M059J (cell line): Measurements from ENCODE around the gene EOLA2. TPM values are rescaled to one million over a fixed set of nuclear protein-coding genes. Genes with fewer than 3 reads are reported as not detected.
"Not testable (repeated sequence)": the region's sequence is repeated elsewhere in the genome, so short reads cannot be mapped to it uniquely, and the experiment has no call there.

Experiments
- DNase-seq: peaks from one replicate; pipeline ENCODE4 v3.0.0-alpha.2; 2012; ENCODE audit warnings: low read depth
- total RNA-seq: library from RNA; depleted of rRNA; stranded (reverse); fragments of >200 nt; shearing (Covaris generic); gene quantifications from 2 replicates; pipeline ENCODE4 v1.2.3, GENCODE V29; 2014; rRNA removed

Gene EOLA2
- 20.9 and 42.1 TPM in 2 replicates for total RNA-seq

DNA sequence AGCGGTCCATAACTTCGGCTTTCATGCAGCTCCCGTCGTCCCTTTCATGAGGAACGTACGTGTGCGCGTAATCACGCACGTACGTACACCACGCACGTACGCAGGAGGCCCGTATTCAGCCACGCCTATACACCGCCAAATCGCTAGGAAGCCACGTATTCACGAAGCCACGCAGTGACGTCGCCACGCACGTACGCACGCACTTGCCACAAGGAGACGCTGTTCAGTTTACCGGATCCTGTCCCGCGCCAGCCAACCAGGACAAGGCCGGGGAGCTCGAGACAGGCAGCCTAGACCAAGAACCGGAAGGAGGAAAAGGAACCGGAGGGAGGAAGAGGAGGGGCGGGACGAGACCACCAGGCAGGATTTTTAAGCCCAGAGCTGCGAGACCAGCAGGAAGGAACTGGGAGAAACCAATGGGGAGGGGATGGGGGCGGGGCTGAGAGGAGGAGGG, at the start of gene EOLA2:
EOLA2 (minus strand) TSS at position 65 of the 454 bp plus-strand sequence. CDS start 4,617 bp downstream, outside the sequence.
- peak; percentile 99 for DNase-seq

- DNase-seq: no peak
These were observed 49.3 kb upstream of the EOLA2 start for GRCh38 chrX:149987613-149988012.

DNA sequence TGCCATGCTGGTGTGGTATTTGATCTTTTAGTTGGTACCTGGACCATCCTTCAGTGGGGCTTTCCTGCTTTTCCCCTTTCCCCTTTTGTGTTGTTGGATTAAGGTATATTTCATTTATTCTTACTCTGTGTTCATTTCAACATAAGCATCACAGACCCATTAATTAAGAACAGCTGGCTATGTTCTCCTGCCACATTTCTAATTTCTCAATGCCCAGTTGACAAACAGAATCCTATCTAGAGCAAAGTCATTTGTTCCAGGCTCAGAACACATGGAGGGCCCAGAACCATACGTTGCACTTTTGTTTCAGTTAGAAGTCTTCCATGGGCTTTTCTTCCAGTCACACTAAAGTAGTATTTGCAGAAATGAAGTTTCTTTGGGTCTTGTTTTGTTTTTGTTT, 46.1 kb upstream of the EOLA2 start:
- DNase-seq: no peak

- no peak for DNase-seq
These were observed 44.0 kb upstream of the EOLA2 start for GRCh38 chrX:149982310-149982709.

DNA sequence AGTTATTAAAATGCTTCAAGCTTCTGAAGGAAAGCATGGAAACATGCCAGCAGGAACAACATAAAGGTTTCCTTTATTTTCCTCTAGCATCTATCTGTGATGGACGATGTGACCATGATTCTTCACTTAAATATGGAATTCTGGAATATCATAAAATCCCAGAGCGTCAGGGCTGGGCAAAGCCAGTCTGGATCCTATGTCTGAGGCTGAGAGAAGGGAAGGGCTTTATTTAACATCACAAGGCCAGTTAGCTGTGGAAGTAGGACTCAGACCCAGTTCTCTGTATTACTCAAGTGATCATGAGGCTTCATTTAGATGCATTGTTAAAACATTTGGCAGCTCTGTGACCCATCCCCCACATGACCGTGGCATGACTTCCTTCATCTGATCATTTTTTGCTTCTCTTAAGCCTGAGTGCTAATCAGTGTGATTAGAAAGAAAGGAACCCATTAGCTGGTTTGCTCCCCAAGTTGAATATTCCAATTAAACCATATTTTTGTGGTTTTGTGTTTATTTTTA, 40.9 kb upstream of the EOLA2 start:
- DNase-seq: no peak

DNA sequence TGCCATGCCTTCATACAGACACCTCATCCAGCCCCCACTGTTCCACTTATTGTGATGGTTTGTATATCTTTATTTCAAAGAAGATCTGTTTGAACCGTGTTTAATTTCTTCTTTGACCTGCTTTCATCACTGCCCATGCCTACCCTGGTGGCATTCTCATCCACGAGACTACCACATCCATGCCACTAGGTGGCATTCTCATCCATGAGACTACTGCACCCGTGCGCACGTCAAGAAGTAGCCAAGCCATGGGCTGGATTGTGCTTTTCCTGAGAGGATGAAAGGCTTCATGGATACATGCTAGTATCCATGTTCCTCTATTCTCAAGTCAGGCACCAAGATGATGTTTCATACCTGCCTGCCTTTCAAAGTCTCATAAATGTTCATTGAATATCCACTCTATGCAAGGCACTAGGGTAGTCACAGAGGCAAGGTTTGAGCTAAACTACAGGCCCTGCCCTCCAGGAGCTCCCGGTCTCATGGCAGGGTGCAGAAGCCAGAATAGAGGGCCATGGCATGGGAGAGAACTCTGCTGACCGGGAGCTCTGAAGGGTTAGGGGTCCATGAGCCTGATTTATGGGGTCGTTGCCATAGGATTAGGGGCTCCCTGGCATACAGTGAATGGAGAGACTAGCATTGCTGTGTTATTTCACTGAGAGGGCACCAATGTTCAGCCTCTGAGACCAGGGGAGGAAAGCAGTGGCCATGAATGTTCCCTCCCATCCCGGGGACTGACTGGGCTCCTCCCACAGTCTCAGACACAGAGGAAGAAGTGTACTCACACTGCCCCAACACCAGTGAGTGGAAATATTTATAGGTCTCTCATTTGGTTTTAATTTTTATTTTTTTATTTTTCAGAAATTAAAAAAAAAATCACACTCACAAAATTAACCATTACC, 24.8 kb upstream of the EOLA2 start:
- DNase-seq: peak; percentile 75

GRCh38 chrX:149962010-149962409, 23.7 kb upstream of the EOLA2 start:
- no peak for DNase-seq

- DNase-seq: no peak
These were observed 23.3 kb upstream of the EOLA2 start for GRCh38 chrX:149961572-149961971.

- DNase-seq: peak; percentile 72
These were observed 12.4 kb upstream of the EOLA2 start for GRCh38 chrX:149950681-149951080.

GRCh38 chrX:149949743-149950436, 11.6 kb upstream of the EOLA2 start:
- DNase-seq: no peak

DNA sequence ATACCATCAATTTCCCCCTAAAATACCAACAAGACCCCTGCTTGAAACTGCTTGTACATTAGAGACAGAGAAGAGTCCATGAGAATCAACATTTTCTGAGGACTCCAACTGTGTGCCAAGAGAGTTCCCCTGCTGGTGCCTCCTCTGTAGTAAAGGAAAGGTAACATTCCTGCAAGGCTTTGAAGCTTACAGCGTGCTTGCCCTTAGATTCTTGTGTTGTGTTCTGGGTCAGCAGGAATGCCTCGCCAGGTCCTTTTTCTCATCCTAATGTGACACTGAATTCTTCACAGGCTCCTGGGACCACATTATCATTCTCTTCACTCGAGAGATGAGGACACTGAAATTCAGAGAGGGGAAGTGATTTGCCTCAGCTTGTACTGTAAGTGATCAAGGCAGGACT, 9.7 kb upstream of the EOLA2 start:
- no peak for DNase-seq

GRCh38 chrX:149946932-149947331, 8.6 kb upstream of the EOLA2 start:
- DNase-seq: not testable (repeated sequence)

DNA sequence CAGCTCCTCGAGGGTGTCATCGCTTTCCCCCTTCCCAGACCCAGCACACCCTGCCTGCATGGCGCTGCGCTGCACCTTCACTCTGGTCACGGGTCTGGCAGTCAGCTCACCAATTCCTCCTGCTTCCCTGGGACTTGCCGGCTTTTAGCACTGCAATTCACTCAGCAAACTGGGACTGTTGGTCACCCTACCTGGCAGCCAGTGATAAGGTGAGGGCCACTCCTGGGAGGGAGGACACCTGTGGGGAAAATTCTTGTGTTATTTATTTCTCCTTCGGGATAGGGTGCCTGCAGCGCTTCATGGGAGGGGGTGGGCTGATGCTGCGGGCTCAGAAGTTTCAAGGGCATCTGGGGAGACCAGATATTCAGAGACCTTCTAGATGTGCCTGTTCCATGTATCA, 7.5 kb upstream of the EOLA2 start:
- not testable (repeated sequence) for DNase-seq

GRCh38 chrX:149945087-149945670, 6.9 kb upstream of the EOLA2 start:
- DNase-seq: not testable (repeated sequence)

DNA sequence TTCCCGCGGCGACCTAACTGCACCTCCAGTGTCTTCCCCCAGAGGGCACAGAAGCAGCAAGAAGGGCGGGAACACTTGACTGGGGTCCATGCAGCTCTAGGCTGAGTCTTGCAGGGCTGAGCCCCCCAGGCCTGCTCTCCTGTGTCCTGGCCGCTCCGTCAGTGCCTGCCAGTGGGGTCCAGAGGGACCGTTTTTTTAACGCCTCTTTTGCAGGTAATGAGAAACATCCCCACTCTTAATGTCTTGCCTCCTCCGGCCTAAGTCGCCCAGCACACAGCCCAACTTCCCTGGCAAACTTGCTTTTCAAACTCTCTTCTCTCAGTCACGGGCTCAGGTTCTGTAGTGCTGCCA, 2.4 kb upstream of the EOLA2 start:
- not testable (repeated sequence) for DNase-seq

- DNase-seq: peak; percentile 98
These were observed 1.8 kb upstream of the EOLA2 start for GRCh38 chrX:149939905-149940673.

GRCh38 chrX:149939655-149939904, 1.3 kb upstream of the EOLA2 start:
- DNase-seq: no peak

DNA sequence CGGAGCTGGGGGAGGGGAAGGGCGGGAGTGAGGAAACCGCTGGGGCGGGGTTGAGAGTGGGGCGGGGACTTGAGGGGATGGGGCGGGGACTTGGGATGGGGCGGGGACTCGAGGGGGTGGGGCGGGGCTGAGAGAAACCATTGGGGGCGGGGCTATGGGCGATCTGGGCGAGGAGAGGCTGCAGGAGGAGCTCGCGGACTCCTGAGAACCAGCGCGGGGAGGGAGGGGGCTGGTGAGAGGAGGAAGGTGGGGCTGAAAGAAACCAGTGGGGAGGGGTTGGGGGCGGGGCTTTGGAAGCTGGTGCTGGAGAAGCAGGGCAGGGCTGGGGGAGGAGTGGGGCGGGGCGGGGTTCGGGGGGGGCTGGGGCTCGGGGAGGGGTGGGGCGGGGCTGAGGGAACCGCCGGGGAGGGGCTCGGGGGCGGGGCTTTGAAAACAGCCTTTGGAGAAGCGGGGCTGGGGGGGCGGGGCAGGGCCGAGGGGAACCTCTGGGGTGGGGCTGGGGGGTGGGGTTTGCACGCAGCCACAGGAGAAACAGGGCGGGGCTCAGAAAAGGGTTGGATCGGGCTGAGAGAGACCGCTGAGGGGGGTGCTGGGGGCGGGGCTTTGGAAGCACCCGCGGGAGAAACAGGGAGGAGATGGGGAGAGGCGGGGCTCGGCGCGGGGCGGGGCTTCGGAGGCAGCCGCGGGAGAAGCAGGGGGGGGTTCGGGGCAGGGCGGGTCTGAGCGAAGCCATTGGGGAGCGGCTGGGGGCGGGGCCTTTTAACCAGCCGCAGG, 777 bp upstream of the EOLA2 start:
- peak; percentile 94 for DNase-seq

DNA sequence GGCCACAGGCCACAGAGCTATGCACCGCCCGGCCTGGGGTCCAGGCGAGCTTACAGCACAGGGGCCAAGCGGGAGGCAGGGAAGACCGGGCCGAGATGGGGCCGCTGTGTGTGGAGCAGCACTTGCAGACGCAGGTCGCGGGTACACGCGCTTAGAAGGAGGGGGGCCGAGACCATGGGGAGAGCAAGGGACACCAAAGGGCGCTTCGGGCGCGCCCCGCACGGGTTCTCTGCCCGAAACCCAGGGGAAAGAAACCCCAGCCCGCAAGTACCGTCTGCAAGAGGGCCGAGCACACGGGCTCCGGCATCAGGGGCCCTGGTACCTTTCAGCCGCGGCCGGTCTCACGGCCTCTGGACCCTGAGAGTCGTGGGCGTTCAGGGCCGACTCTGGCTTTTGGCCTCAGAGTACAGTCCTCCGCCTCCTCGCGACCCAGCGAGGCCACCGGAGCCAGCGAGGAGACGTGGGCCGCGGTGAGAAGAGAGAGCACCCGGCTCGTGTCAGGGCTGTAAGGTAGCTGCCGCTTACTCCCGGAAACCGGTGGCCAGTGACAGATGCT, 342 bp downstream of the EOLA2 start:
- no peak for DNase-seq

- not testable (repeated sequence) for DNase-seq
These were observed 963 bp downstream of the EOLA2 start for GRCh38 chrX:149937328-149937727.

DNA sequence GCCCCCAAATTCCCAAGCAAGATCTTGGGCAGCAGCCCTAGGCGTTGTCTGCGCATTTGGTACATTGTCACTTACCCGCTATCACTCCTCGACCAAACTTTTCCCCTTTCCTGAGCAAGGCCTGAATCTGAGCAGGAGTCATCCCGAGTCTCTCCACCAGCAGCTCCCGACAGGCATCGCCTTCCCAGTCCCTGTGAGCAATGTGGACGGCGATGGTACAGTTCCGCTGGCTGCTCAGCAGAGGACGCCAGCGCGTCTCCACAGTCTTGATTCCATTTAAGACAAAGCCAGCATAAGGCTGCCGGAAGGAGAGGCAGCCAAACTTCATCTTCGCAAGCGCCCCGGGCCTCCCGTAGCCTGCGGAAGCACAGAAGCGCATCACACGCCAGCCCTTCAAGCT, 4.7 kb downstream of the EOLA2 start:
- not testable (repeated sequence) for DNase-seq
